Measurements from ENCODE around the gene PSAP.

Gene PSAP

GRCh38 chr10:71845410-71846405 lies 5.3 kb downstream of the PSAP start:
- H3K4me3 ChIP-seq (ENCODE audit: low read depth, low read length) = no peak overlapping the region

GRCh38 chr10:71844695-71845094 lies 6.4 kb downstream of the PSAP start:
- H3K4me3 ChIP-seq (ENCODE audit: low read depth, low read length) = no peak overlapping the region

GRCh38 chr10:71844084-71844483 lies 7.0 kb downstream of the PSAP start:
- no peak overlapping the region for H3K4me3 ChIP-seq (ENCODE audit: low read depth, low read length)

- no peak overlapping the region for H3K4me3 ChIP-seq (ENCODE audit: low read depth, low read length)
Observed at GRCh38 chr10:71842856-71843686, 8.0 kb downstream of the PSAP start.

- no peak overlapping the region for H3K4me3 ChIP-seq (ENCODE audit: low read depth, low read length)
Observed at GRCh38 chr10:71842422-71842821, 8.6 kb downstream of the PSAP start.

GRCh38 chr10:71840958-71841335 lies 10.1 kb downstream of the PSAP start:
- H3K4me3 ChIP-seq (ENCODE audit: low read depth, low read length) = no peak overlapping the region

GRCh38 chr10:71840177-71840957 lies 10.7 kb downstream of the PSAP start:
- no peak overlapping the region for H3K4me3 ChIP-seq (ENCODE audit: low read depth, low read length)

- no peak overlapping the region for H3K4me3 ChIP-seq (ENCODE audit: low read depth, low read length)
Observed at GRCh38 chr10:71838264-71839211, 12.5 kb downstream of the PSAP start.

GRCh38 chr10:71837098-71837827 lies 13.8 kb downstream of the PSAP start:
- H3K4me3 ChIP-seq (ENCODE audit: low read depth, low read length) = no peak overlapping the region

- H3K4me3 ChIP-seq (ENCODE audit: low read depth, low read length) = no peak overlapping the region
Observed at GRCh38 chr10:71836596-71836974, 14.5 kb downstream of the PSAP start.

GRCh38 chr10:71835671-71836595 lies 15.1 kb downstream of the PSAP start:
- H3K4me3 ChIP-seq (ENCODE audit: low read depth, low read length) = no peak overlapping the region

- no peak overlapping the region for H3K4me3 ChIP-seq (ENCODE audit: low read depth, low read length)
Observed at GRCh38 chr10:71834343-71834674, 16.7 kb downstream of the PSAP start.

- H3K4me3 ChIP-seq (ENCODE audit: low read depth, low read length) = no peak overlapping the region
Observed at GRCh38 chr10:71833451-71834342, 17.4 kb downstream of the PSAP start.

- no peak overlapping the region for H3K4me3 ChIP-seq (ENCODE audit: low read depth, low read length)
Observed at GRCh38 chr10:71832967-71833366, 18.1 kb downstream of the PSAP start.

GRCh38 chr10:71831646-71832552 lies 19.2 kb downstream of the PSAP start:
- no peak overlapping the region for H3K4me3 ChIP-seq (ENCODE audit: low read depth, low read length)

GRCh38 chr10:71830726-71831125 lies 20.3 kb downstream of the PSAP start:
- no peak overlapping the region for H3K4me3 ChIP-seq (ENCODE audit: low read depth, low read length)

Measured in iPS-11a (cell line).